Stimulated activated CD4-positive, alpha-beta T cell treated with anti-CD3 and anti-CD28 coated beads, Interleukin-1b, Interleukin-23, amount 100 ng/mL, for 1 hour (primary cell): ENCODE data around the gene CLRN2.

Experiments
- DNase-seq, 2 donors: peaks; one replicate each; pipeline ENCODE4 v3.0.0-alpha.2; 2020; ENCODE audit warnings: low read depth in 2 of 2

CLRN2 gene, protein sequence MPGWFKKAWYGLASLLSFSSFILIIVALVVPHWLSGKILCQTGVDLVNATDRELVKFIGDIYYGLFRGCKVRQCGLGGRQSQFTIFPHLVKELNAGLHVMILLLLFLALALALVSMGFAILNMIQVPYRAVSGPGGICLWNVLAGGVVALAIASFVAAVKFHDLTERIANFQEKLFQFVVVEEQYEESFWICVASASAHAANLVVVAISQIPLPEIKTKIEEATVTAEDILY

DNA sequence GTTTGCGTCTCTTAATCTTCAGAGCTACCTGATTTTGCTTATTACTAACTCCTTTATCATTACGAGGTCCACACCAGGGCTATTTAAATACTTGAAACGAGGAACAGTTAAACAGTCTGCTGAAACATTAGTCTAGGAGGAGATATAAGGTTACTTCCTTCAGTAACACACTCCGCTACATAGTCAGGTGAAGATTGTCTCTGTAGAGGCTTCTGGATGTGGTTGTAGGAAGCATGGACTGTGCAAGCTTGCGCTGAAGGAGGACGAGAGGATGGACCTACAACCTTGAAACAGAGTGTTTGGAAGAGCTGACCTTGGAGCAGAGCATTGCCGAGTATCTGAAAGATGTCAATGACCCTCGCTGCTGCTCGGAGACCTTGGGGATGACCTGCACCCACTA, at the start of gene CLRN2:
TSS of gene CLRN2 (plus strand) at position 301 of the 400 bp plus-strand sequence. CDS start 102 bp downstream, outside the sequence.
- DNase-seq = no peak

DNA sequence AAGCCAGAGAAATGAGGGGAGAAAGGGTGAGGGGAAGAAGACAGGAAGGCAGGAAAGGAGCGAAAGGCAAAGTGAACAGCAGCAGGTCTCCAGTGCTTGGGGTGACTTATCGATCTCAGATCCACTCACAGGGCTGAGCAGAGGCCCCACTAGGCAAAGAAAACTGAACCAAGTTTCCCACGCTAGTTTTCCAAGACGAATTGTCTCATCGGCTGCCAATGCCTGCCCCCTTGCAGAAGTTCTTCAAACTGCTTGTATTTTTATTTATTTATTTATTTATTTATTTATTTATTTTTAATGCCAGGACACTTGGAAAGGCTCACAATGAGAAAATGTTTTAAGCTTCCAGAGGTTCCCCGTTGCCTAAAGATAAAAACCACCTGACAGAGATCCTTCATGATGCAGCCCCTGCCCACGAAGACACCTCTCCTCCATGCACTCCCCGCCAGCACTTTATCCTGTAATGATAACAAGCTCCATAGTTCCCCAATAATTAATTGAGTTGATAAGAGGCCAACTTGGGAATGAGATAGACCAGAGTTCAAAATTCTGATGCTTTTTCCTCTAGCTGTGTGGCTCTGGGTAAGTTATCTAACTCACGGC, 46.2 kb upstream of the CLRN2 start:
- DNase-seq = no peak

DNA sequence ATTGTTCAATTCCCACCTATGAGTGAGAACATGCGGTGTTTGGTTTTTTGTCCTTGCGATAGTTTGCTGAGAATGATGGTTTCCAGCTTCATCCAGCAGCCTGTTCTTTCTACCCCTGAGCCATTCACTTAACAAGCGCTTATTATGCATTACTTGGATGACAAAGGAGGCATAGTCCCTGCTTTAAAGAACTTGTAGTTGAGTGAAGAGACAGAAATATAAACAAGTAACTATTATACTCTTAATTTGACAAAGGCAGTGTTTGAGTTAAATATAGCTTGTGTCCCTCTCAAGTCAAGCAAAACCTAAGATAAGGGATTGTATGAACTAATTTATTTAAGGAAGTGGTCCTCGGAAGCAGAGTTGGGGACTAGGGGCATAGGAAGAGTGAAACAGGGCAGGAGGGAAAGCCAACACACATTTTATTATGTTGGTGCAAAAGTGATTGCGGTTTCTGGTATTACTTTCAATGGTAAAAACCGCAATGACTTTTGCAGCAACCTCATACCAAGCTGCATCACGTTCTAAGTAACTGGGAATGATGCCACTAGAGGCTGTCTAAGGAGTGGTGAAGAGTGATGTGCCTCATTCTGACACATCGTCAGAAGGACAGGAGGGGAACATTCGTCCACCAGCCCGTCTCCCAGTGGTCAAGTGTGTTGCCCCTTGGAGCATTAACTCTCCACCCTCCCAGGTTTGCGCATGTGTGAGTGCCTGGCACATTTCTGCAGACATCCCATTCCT, 44.9 kb upstream of the CLRN2 start:
- DNase-seq = no peak

DNA sequence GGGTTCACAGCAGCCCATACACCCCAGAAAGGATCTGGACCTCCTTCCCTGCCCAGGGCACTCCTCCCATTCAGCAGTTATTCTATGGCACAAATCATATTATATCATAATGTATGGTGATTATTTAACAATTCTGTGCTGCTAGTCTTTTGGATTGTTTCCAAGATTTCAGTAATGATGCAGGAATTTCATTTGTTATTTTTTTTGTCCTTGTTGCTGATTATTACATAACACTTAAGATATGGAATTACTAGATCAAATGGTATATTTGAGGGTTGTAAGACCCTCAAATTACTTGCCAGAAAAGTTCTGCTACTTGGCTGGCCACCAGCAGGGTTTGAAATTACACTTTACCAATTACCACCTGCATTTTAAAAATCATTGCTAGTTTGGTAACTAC, 39.5 kb upstream of the CLRN2 start:
- no peak for DNase-seq

DNA sequence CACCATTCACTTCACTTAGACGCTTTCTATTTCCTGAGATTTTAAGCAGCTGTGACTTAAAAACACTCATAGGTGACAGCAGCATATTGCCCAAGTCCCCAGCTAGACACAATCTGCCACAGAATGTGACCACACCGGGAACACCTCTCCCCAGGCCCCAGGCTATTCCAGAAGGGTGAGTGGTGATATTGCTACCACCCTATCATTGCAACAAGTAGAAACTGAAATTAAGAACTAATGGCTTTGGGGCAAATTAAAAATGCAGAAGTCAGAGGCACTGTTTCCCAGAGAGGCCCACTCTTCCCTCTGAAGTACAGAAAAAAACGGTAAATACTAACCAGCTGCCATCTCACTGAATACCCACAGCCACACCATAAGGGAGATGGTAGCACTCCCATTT, 38.1 kb upstream of the CLRN2 start:
- no peak for DNase-seq

DNA sequence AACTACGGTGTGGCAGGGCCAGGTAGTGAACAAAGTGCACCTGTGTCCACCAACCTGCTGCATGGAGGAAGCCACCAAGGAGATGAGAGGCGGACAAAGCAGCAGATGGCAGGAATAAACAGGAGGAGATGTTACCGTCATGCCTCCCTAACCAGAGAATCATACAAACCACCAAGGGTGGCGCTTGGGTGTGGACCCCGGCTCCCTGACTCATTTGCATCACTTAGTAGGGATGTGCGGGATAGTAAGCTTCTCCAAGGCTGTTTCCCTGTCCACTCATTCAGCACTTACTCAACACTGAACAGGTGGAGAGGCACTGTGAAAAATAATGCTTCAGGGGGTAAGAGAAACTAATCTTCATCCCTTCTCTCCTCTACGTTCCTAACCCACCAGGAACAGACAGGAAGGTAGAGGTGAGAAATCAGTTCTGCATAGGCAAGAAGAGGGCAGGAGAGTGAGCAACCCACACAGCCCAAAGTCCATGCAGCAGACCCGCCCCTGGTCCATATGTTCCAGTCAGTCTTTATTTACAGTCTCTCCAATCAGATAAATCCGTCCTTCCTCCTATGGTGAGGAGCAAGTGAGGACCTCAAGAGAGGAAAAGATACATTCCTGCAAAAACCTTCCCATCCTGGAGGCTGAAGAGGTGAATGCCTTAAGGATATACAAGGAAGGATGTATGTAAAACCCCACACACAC, 37.0 kb upstream of the CLRN2 start:
- DNase-seq = no peak

DNA sequence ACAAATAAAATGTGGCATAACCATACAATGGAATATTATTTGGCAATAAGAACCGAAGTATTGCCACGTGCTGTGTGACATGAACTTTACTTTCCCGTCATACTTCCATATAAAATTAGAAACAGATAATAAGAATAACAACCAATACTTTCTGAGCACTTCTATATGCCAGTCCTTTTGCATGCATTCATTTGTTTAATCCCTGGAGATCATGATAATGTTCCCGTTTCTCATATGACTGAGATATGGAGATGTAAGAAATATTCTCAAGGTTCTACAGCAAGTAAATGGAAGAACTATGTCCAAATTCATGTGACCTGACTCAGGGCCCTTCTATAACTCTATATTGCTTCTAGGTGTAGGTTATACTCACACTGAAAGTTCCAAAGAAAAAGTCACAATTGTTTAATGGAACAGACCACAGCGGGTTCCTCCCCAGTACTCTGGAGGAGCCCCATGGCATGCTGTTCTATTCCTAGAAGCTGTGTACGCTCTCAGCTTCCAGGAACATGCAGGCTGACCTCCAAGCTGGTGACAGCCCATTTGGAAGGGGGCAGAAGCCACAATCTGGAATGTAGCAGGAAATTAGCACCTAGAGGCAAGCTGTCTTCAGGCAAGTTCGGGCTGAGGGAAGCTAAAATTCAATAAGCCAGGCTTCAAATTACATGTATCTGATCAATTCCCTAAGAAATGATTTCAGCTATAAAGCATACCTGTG, 34.6 kb upstream of the CLRN2 start:
- DNase-seq = no peak

DNA sequence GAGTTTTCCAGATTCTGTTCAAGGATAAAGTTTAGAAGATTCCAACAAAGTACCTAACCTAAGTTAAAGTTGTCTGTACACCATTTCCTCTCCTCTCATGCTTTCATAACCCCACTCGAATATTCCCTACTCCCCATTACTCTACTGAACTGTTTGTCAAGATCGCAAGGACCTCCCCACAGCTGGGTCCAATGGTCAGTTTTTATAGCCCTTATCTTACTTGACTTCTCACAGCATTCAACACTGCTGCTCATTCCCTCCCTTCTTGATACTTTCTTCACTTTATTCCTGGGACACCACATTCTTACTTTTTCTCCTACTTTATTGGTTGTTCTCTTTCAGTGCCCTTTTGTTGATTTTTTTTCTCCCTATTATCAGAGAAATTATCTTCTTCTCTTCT, 34.0 kb upstream of the CLRN2 start:
- no peak for DNase-seq

DNA sequence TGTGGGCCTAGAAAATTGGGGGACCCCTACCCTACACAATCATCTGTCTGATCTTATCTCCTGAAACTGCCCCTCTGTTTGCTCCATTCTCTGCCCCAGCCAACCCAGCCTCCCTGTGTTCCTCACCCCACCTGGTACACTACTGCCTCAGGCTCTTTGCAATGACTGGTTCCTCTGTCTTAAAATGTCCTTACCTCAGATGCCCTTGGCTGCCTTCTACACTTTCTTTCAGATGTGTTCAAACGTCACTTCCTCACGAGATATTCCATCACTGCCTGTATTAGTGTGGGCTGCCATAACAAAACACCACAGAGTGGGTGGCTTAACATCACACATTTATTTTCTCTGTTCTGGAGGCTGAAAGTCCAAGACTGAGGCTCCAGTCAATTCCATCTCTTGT, 32.2 kb upstream of the CLRN2 start:
- DNase-seq = no peak

DNA sequence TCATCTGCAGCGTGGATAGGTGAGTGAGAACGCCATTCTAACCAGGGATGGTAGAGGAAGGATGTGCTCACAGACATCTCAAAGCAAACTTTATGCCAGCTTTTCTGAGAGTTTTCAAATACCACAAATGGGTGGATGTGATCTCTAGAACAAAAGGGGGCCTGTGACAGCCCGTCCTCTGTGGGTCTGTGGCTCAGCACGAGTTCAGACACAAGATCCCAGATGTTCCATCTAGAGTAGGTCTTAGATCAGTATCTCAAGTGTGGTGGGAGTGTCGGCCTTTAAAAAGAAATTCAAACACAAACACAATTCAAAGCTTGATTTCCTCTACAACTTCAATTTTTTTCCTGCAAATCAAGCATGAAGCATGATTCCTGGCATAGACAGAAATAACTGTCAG, 25.8 kb upstream of the CLRN2 start:
- no peak for DNase-seq

DNA sequence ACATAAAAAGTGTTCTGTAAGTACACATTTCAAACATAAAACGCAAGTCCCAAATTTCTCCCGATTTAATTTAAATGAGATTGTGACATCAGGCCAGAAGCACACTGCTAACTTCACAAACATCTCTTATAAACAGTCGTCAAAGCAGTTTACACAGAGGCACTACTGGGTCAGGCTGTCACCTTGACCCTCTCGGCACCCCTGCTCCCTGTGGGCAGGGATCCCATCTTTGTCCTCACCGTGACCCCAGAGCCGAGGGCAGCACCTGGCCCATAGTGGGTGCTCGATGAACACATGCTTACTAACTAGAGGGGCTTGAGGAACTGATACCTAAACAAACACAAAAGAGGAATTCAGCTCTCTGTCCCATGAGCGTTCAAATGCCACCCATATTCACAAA, 25.2 kb upstream of the CLRN2 start:
- no peak for DNase-seq

DNA sequence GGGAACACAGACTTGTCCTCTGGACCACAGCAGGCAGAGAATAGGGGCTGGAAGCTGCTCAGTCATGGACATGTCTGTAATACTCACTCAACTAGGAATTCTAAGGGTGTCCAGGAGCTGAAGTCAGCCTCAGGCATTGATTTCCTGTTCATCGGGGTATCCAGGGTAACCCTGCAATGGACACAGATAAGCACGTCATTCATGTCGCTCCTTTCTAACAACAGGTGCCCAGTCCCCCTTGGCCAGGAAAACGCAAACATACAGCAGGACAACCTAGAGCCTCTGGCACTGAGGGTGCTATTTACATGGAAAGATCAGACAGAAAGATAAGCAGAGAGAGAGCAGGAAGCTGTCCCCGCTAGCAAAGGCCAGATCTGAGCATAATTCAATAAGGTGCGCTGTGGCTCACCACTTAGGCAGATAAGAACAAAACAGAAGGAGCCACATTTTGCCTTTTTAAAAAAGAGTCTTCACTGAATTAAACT, 24.3 kb upstream of the CLRN2 start:
- no peak for DNase-seq

DNA sequence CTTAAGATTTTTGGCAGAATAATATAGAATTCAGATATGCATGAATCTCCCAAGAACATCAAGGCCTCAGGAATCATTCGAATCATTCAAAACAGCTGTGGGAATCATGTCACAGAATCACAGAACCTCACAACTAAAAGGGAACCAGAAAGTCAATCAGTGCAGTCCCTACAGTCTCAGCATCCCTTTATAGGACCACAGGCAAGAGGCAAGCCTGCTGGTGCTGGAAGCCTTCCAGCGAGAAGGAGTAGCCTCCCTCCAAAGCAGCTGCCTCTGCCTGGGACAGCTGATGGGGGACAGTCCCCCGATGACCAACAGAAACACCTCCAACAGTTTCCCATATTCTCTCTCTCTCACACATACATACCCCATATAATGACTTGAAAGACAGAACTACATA, 23.8 kb upstream of the CLRN2 start:
- no peak for DNase-seq

DNA sequence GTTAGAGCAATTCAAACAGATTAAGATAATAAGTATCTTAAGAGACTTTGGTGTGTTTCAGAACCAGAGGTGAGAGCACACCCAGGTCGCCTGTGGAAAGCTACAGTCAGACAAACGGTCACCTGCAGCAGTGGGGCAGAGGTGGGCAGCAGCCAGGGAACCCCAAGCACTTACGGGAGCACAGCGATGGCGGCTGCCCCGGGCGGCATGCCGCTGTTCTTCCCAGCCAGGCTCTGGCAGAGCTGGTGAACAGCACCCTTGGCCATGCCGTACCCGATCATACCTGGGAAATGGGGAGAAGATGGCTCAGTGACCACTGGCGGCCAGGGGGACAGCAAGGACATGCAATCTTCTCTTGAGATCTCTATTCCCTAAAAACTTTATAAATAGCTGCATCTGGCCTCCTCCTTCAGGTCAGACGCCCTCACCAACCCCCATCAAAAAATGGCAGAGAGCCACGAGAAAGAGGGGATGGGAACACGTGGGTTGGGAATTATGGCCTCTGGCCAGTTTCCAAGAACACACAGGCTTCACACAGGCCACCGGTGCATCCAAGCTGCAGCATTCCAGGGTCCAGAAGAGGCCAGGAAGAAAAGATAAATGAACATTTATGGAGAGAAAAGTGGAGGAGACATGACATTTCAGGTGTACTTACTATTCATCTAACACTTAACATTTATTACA, 22.8 kb upstream of the CLRN2 start:
- no peak for DNase-seq

DNA sequence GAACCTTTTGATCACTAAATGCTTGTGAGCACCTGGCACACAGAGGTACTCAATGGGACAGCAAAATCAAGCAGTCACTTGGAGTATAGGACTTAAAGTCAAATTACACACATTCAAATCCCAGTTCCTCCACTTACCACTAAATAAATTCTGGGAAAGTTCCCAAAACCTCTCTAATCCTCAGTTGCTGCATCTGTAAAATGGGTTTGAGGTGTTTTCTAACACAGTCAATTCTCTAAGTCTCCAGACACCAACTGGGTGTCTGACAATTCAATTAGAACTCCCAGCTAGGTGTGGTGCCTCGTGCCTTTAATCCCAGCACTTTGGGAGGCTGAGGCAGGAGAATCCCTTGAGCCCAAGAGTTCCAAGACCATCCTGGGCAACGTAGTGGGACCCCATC, 22.1 kb upstream of the CLRN2 start:
- no peak for DNase-seq

DNA sequence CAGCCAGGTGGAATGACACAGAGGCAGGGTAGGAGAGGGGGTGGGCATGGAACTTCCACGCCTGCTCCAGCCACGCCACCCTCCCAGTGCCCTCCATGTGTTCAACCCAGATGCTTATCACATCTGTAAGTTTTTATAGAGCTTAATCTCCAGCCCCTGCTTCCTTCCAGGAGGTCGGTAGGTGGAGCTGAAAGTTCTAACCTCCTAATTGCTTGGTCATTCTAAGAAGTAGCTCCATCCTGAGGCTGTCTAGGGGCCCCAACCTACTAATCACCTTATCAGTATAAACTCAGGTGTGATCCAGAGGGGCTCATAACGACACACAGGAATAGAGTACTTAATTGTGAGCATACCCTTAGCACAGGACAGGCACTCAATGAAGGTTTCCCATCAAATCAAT, 21.3 kb upstream of the CLRN2 start:
- DNase-seq = no peak

DNA sequence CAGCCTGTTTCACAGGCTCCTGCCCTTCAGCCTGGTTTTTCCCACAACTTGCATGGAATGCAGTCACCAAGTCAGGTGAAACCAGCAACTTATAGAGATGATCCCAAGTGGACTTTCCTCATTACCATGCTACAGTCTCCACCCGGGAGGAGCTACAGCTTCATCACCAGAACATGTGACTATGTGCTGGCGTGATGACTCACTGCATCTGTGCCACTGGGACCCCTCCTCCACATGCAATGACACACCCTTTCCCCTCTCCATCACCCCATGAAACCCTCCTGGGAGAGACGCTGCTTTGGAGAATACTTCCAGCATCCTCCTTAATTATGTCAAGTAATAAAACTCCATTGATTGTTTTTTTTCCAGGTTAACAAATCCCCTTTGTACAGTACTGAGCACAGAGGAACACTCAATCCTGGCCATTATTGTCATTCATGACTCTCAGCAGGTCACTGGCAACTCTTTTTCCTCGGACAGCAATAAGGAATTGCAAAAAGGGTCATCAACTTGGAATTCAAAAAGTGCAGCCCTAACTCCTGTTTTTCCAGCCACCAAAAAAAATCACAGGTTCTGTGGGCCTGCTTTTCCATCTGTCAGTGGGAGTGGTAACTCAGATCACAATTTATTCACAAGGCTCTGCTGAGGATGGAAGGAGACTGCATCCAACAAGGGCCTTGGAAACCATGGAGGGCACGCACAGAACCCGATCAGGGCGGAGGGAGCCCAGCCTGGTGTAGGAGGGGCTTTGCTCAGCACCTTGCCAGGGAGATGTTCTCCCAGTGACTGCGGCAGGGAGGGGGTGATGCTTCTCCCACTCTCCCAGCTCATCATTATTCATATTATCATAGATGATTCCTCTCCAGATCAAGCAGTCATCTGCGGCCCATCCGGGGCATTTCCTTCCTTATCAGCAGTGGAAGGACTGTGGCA, 20.4 kb upstream of the CLRN2 start:
- no peak for DNase-seq

DNA sequence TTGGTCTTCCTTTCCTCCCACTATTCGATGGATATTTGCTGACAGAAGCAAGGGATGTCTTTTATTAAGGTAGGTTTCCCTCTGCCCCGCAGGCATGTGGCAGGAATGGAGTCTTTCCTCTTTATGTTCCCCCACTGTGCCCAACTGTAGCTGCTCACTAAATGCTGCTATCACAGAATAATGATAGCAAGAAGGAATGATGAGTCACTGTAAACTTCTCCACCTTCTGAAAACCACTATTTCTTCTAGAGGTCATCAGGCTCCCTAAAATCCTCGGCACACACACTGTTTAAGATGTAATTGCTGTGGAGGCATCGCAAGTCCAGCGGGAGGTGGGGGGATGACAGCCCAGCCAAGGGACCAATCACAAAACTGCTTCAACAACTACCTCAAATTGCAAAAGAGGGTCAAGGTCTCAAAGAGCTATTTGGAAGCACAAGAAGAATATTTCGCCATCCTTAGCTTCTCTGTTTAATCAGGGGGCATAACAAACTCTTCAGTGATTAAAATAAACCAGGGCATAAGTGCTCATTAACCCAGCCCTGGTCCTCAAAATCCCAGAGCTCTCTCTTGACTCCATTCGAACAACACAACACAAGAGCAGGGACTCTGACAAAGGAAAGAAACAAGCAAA, 17.0 kb upstream of the CLRN2 start:
- DNase-seq = no peak

DNA sequence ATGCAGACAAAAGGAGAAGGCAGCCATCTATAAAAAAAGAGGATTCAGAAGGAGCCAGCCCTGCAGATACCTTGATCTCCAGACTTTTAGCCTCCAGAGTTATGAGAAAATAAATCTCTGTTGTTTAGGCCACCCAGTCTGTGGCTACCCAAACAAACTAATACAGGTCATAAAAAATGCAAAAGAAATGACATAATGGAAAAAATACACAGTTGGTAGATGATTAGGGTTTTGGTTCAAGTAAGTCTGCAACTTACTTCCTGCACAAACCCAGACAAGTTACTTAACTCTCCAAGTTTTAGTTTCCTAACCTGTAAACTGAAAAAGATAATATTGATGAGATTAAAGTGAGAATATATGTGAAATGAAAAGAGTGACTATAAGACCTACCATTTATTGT, 14.4 kb upstream of the CLRN2 start:
- DNase-seq = no peak

DNA sequence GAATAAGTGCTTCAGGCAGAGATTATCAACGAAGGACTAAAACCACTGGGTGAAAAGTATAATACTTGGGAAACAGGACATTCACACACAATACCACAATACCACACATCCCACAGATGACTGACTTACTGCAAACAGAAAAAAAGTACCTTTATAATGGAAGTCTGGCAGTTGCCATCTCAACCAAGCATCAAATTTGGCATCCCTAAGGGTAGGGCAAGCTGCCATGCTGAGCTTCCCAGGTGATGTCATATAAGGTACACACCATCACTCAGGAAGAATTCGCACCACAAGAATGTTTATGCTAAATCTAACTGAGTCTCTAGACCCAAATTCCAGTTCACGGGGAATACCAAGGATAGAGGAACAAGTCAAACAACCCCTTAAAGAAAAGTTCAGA, 12.2 kb upstream of the CLRN2 start:
- DNase-seq = no peak
